CD8-positive, alpha-beta memory T cell (primary cell): Measurements from ENCODE around the gene FOXE3. TPM values are rescaled to one million over a fixed set of nuclear protein-coding genes. Genes with fewer than 3 reads are reported as not detected.

Experiments used
- CTCF ChIA-PET: fragments of 350-600 bp; sonication (Branson Sonifier 250); formaldehyde crosslinking; loops from one replicate; lab custom pipeline; 2021; ENCODE audit warnings: antibody characterized with exemption; lab: Charles Lee
- POLR2A ChIA-PET: fragments of 350-600 bp; sonication (Branson Sonifier 250); formaldehyde crosslinking; loops from one replicate; lab custom pipeline; 2021; ENCODE audit warnings: antibody characterized with exemption; lab: Charles Lee
- DNase-seq, 5 donors: peaks; one replicate each; pipeline versions ENCODE4 v3.0.0 to v3.0.0-alpha.2; 2020 to 2022; ENCODE audit warnings: mixed read lengths in 1 of 5
- H3K27ac ChIP-seq: one replicate; pipeline ENCODE4 v1.7.0; 2013; ENCODE audit warnings: low read depth, mild to moderate bottlenecking, low read length, moderate library complexity
- H3K27me3 ChIP-seq: 2 replicates; pipeline ENCODE4 v1.7.0; 2013; ENCODE audit warnings: low read length, mild to moderate bottlenecking; ENCODE audit not compliant: insufficient read depth, poor library complexity, severe bottlenecking
- H3K36me3 ChIP-seq: 2 replicates; pipeline ENCODE4 v1.7.0; 2013; ENCODE audit warnings: mild to moderate bottlenecking, low read length, moderate library complexity; ENCODE audit not compliant: insufficient read depth
- H3K4me1 ChIP-seq: 2 replicates; pipeline ENCODE4 v1.7.0; 2013; ENCODE audit warnings: mild to moderate bottlenecking, low read length, moderate library complexity; ENCODE audit not compliant: insufficient read depth
- H3K4me3 ChIP-seq: 2 replicates; pipeline ENCODE4 v1.7.0; 2013; ENCODE audit warnings: mild to moderate bottlenecking, low read length
- H3K9me3 ChIP-seq: 2 replicates; pipeline ENCODE4 v1.7.0; 2013; ENCODE audit warnings: mild to moderate bottlenecking, low read length
- H3K27ac Mint-ChIP-seq, 8 donors: one replicate each; pipeline ENCODE4 v1.8.0; 2020 to 2021; ENCODE audit warnings: mixed read lengths in 8 of 8, mild to moderate bottlenecking in 6 of 8, inconsistent platforms in 3 of 8, moderate library complexity in 3 of 8
- H3K27me3 Mint-ChIP-seq, 2 donors: one replicate each; pipeline ENCODE4 v1.8.0; 2020 to 2021; ENCODE audit warnings: mixed read lengths in 2 of 2, mild to moderate bottlenecking in 1 of 2, moderate library complexity in 1 of 2
- H3K36me3 Mint-ChIP-seq, 3 donors: one replicate each; pipeline ENCODE4 v1.8.0; 2020 to 2021; ENCODE audit warnings: mixed read lengths in 3 of 3, inconsistent platforms in 1 of 3, mild to moderate bottlenecking in 1 of 3
- H3K4me1 Mint-ChIP-seq, 3 donors: one replicate each; pipeline ENCODE4 v1.8.0; 2020 to 2021; ENCODE audit warnings: mixed read lengths in 3 of 3, inconsistent platforms in 1 of 3, mild to moderate bottlenecking in 1 of 3
- H3K4me3 Mint-ChIP-seq, 7 donors: one replicate each; pipeline ENCODE4 v1.8.0; 2020 to 2021; ENCODE audit warnings: mixed read lengths in 7 of 7, mild to moderate bottlenecking in 6 of 7, moderate library complexity in 4 of 7, inconsistent platforms in 2 of 7
- H3K9me3 Mint-ChIP-seq, 5 donors: one replicate each; pipeline ENCODE4 v1.8.0; 2020 to 2022; ENCODE audit warnings: mixed read lengths in 5 of 5, mild to moderate bottlenecking in 3 of 5, moderate library complexity in 2 of 5, inconsistent platforms in 1 of 5
- polyA plus RNA-seq: library from polyadenylated mRNA; unstranded; fragments of 300-500 nt; fragmentation: Illumina TruSeq; gene quantifications from one replicate; pipeline ENCODE4 v1.2.3, GENCODE V29; 2021
- total RNA-seq, 2 experiments: library from RNA; stranded (reverse); gene quantifications; one replicate each; pipeline ENCODE4 v1.2.3, GENCODE V29; 2021

The FOXE3 gene
- total and polyA plus RNA-seq, 3 experiments from 2014 or later = not detected

DNA sequence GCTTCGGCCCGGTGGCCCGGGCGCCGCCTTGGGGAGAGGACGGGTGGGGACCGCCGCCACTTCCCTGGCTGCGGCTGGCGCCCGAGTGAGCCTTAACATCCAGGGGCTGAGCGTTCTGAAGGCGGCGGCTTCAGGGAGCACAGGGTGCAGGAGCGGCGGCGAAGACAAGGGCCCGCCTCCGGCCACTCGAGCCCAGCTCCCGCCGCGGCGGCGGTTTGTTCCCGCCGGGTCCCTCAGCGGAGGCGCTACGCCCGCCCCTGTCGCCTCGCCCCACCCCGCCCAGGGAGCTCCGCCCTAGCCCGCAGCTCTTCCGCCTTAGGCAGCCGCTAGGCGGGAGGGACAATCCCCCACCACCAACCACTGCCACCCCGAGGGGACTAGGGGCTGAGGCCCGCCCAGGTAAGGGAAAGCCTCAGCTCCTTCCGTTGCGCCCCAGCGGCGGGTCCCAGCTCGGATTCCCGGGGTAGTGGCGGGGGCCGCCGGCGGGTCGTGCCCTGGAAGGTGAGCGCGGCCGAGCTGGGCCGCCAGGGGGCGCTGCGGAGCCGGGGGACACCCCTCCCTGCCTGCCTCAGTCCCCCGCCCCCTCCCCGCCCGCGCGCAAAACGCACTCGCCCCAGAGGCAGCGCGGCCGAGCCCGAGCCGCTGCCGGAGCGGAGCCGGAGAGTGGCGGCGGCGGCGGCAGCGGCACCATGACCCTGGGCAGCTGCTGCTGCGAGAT, 21.5 kb downstream of the FOXE3 start, which contains the start of gene FOXD2:
Gene FOXD2, plus strand, starts transcription at position 598 of the 718 bp plus-strand sequence. Its CDS starts 92 bp downstream, at position 690.
- Mint-ChIP-seq H3K27me3 (peaks cover 0 to 4% of the 10 kb centered on the region in 2 donors), H3K9me3 (no peaks in the 10 kb centered on the region), H3K27ac (peak within 1 kb of the TSS; percentile 82 to 97 (median 90)), H3K4me3 (peak within 1 kb of the TSS; percentile 89 to 96 (median 92)), H3K4me1 (peaks cover 27 to 47% (median 32%) of the 10 kb centered on the region in 3 donors), H3K36me3 (peaks cover 0 to 11% (median 0%) of the 10 kb centered on the region in 3 donors)
- H3K36me3 ChIP-seq = no peaks in the 10 kb centered on the region
- CTCF ChIA-PET = interaction anchor here (0.7 to 5.9 kb wide), 34 partner anchors 9 to 318 kb away, joined by 3 to 50 read pairs (median 4); partner anchors contain the start of genes CMPK1 and STIL
- peak within 1 kb of the TSS; percentile 62 for H3K4me3 ChIP-seq
- DNase-seq = peak; percentile 91 to 94 (median 93)
- H3K4me1 ChIP-seq = peaks cover 18% of the 10 kb centered on the region
- no peaks in the 10 kb centered on the region for H3K9me3 ChIP-seq
- H3K27ac ChIP-seq = peak within 1 kb of the TSS; percentile 72
- POLR2A ChIA-PET = interaction anchor here (0.8 to 1.1 kb wide), 5 partner anchors 12 to 288 kb away, joined by 3 to 4 read pairs (median 4); partner anchors contain the start of gene CMPK1
- peaks cover 17% of the 10 kb centered on the region for H3K27me3 ChIP-seq

DNA sequence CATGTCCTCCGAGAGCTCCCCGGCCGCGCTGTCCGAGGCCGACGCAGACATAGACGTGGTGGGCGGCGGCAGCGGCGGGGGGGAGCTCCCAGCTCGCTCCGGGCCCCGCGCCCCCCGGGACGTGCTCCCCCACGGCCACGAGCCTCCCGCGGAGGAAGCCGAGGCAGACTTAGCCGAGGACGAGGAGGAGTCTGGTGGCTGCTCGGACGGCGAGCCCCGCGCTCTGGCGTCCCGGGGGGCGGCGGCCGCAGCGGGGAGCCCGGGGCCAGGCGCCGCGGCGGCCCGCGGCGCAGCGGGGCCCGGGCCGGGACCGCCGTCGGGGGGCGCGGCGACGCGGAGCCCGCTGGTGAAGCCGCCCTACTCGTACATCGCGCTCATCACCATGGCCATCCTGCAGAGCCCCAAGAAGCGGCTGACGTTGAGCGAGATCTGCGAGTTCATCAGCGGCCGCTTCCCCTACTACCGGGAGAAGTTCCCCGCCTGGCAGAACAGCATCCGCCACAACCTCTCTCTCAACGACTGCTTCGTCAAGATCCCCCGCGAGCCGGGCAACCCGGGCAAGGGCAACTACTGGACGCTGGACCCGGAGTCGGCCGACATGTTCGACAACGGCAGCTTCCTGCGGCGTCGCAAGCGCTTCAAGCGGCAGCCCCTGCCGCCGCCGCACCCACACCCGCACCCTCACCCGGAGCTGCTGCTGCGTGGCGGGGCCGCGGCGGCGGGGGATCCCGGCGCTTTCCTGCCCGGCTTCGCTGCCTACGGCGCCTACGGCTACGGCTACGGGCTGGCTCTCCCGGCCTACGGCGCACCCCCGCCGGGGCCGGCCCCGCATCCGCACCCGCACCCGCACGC, 22.3 kb downstream of the FOXE3 start:
- CTCF ChIA-PET = interaction anchor here (0.7 to 5.9 kb wide), 25 partner anchors 9 to 317 kb away, joined by 3 to 50 read pairs (median 6); partner anchors contain the start of genes CMPK1 and STIL
- POLR2A ChIA-PET = interaction anchor here (0.8 to 1.1 kb wide), 4 partner anchors 11 to 288 kb away, joined by 3 to 4 read pairs (median 4); partner anchors contain the start of gene CMPK1
- H3K36me3 ChIP-seq = no peaks in the 10 kb centered on the region
- H3K9me3 ChIP-seq = no peaks in the 10 kb centered on the region
- Mint-ChIP-seq H3K9me3 (no peaks in the 10 kb centered on the region), H3K4me1 (peaks cover 20 to 40% (median 27%) of the 10 kb centered on the region in 3 donors), H3K27ac (peak overlapping the region in 5 of 8 donors; percentile 60 to 94 (median 68)), H3K4me3 (peak overlapping the region; percentile 78 to 96 (median 83)), H3K27me3 (peaks cover 0 to 2% of the 10 kb centered on the region in 2 donors), H3K36me3 (peaks cover 0 to 9% (median 0%) of the 10 kb centered on the region in 3 donors)
- DNase-seq = peak in 4 of 5 donors; percentile 20 to 67 (median 41)
- peak overlapping the region; percentile 62 for H3K4me3 ChIP-seq
- H3K27me3 ChIP-seq = peaks cover 25% of the 10 kb centered on the region
- peaks cover 11% of the 10 kb centered on the region for H3K4me1 ChIP-seq
- H3K27ac ChIP-seq = no peak overlapping the region

DNA sequence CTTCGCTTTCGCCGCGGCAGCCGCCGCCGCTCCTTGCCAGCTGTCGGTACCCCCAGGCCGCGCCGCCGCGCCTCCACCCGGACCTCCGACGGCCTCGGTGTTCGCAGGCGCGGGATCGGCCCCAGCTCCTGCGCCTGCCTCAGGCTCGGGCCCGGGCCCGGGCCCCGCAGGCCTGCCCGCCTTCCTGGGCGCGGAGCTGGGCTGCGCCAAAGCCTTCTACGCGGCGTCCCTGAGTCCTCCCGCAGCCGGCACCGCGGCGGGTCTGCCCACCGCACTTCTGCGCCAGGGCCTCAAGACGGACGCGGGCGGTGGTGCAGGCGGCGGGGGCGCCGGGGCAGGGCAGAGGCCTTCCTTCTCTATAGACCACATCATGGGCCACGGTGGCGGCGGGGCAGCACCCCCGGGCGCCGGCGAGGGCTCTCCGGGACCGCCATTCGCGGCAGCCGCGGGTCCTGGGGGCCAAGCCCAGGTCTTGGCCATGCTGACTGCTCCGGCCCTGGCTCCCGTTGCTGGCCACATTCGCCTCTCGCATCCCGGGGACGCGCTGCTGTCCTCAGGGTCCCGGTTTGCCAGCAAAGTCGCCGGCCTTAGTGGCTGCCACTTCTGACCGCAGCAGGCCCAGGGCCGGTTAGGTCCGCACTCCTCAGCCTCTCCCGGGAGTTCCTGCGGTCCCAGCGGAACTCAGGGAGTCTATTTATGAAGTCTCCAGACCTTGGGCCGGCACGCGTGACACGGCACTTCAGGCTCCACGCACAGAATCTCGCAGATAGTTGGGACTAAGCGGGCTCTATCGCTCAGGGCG, 23.1 kb downstream of the FOXE3 start:
- POLR2A ChIA-PET = no interaction called here

DNA sequence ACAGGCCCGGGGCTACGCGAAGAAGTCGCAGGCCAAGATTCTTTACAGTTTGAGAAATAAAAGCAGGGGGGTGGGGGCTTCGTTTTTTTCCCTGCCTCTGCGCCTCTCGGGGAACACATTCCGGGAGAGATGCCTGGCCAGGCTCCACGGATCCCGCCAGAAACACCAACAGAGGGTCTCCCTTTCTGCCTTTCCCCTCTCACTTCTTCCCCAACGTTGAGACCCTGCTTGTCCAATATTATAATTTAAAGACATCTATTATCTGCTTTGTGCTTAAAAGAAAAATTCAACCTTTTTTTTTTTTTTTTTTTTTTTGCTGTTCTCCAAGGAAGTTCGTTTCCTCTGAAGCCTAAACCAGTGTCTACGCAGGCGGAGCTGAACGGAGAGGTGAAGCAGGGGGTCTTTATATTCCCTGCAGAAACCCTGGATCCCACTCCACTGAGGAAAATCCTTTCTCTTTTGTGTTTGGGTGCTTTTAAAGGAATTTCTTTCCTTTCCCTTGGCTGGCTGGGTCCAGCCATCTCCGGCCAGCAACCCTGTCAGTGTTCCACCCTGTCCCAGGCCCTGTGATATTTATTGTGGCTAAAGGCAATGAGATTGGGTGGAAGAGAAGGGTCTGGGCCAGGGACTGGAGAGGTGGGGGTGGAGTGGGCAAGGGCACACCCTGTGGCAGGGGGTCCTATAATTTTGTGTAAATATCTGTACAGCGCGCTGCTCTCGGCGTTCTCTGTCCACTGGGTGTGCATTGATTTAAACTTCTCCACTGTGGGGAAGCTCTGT, 23.9 kb downstream of the FOXE3 start:
- Histone ChIP-seq H3K4me1 (peaks cover 20% of the 10 kb centered on the region), H3K27me3 (peaks cover 41% of the 10 kb centered on the region), H3K9me3 (no peaks in the 10 kb centered on the region), H3K4me3 (no peak overlapping the region), H3K36me3 (no peaks in the 10 kb centered on the region), H3K27ac (no peak overlapping the region)
- H3K9me3 Mint-ChIP-seq = peaks cover 0 to 4% (median 0%) of the 10 kb centered on the region in 5 donors
- peaks cover 0 to 7% (median 0%) of the 10 kb centered on the region in 3 donors for H3K36me3 Mint-ChIP-seq
- peak overlapping the region in 2 of 8 donors; percentile 57 to 70 for H3K27ac Mint-ChIP-seq
- H3K4me1 Mint-ChIP-seq = peaks cover 25 to 38% (median 26%) of the 10 kb centered on the region in 3 donors
- peak overlapping the region in 5 of 7 donors; percentile 23 to 88 (median 63) for H3K4me3 Mint-ChIP-seq
- peaks cover 0 to 5% of the 10 kb centered on the region in 2 donors for H3K27me3 Mint-ChIP-seq
- POLR2A ChIA-PET = no interaction called here
- CTCF ChIA-PET = no interaction called here
- DNase-seq = no peak

More for the DNA sequence above, 23.1 kb downstream of the FOXE3 start:
- peaks cover 0 to 2% (median 0%) of the 10 kb centered on the region in 5 donors for H3K9me3 Mint-ChIP-seq
- Histone ChIP-seq H3K4me3 (no peak overlapping the region), H3K36me3 (no peaks in the 10 kb centered on the region), H3K27me3 (peaks cover 34% of the 10 kb centered on the region), H3K9me3 (no peaks in the 10 kb centered on the region), H3K4me1 (peaks cover 12% of the 10 kb centered on the region), H3K27ac (no peak overlapping the region)
- H3K4me3 Mint-ChIP-seq = peak overlapping the region in 5 of 7 donors; percentile 23 to 88 (median 63)
- CTCF ChIA-PET = interaction anchor here (1.8 to 5.9 kb wide), 7 partner anchors 9 to 287 kb away, joined by 6 to 50 read pairs (median 13); partner anchors contain the start of gene STIL
- peaks cover 0 to 2% of the 10 kb centered on the region in 2 donors for H3K27me3 Mint-ChIP-seq
- peak in 1 of 5 donors; percentile 20 for DNase-seq
- H3K27ac Mint-ChIP-seq = peak overlapping the region in 3 of 8 donors; percentile 57 to 89 (median 70)
- H3K36me3 Mint-ChIP-seq = peaks cover 0 to 9% (median 0%) of the 10 kb centered on the region in 3 donors
- H3K4me1 Mint-ChIP-seq = peaks cover 23 to 38% (median 27%) of the 10 kb centered on the region in 3 donors

DNA sequence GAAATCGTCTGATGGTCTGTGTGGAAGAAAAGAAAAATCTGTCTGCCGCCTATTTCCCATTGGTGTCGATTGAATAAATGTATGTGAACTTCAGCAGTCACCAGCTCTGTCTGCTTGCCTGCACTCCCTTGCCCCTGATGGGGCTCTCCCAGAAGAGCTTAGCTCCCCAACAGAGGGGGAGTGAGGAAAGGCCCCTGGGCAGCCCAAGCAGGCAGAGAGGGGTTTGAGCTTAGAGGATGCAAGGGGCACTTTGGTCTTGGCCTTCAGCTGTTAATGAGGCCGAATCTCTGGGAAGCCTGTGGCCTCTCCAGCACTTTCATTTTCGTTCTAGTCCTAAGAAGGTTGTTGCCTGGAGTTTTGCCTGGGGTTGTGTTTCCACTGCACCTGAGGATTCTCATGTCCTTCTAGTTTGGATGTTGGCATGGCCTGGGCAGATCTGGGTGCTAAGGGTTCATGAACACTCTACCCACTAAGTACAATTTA, 24.6 kb downstream of the FOXE3 start:
- Histone ChIP-seq H3K27ac (no peak overlapping the region), H3K27me3 (peaks cover 48% of the 10 kb centered on the region), H3K36me3 (no peaks in the 10 kb centered on the region), H3K4me1 (peaks cover 23% of the 10 kb centered on the region), H3K9me3 (no peaks in the 10 kb centered on the region), H3K4me3 (no peak overlapping the region)
- H3K9me3 Mint-ChIP-seq = peaks cover 0 to 4% (median 0%) of the 10 kb centered on the region in 5 donors
- ChIA-PET POLR2A (no interaction called here), CTCF (interaction anchor here (1.4 kb wide), 1 partner anchor 9 kb away, joined by 4 read pairs; no protein-coding TSS in a partner anchor)
- H3K27me3 Mint-ChIP-seq = peaks cover 0 to 12% of the 10 kb centered on the region in 2 donors
- no peak for DNase-seq
- peaks cover 0 to 7% (median 0%) of the 10 kb centered on the region in 3 donors for H3K36me3 Mint-ChIP-seq
- H3K4me1 Mint-ChIP-seq = peaks cover 26 to 39% (median 26%) of the 10 kb centered on the region in 3 donors
- H3K4me3 Mint-ChIP-seq = no peak overlapping the region
- no peak overlapping the region for H3K27ac Mint-ChIP-seq

DNA sequence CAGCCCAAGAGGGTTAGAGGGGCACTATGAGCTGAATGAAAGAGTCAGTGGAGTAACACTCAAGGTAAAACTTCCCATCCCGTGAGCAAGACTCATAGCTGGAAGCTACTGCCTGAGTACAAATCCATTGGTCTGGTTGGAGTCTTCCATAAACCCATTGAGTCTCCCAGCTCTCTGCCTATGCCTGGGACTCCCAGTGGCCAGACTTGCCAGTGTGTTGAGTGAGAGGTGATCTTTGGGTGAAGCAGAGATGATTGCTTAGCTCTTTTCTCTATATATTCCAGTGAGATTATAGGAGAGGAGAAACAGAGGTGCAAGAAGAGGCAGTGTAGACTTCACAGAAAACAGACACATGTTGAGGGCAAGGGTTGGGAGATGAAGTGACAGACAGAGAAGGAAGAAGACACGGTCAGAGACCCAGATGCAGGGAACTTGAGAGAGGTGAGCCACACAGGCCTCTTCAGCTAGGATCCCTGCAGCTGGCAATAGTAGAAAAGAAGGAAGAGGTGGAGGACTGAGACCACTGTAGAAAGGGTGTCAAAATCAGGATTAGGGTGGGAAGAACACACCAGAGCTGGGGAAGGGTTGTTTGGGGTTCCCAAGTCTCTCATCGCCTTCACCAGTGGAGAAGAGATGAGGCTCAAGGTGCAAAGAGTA, 25.5 kb downstream of the FOXE3 start:
- Histone ChIP-seq H3K9me3 (no peaks in the 10 kb centered on the region), H3K4me3 (no peak overlapping the region), H3K4me1 (peaks cover 14% of the 10 kb centered on the region), H3K36me3 (no peaks in the 10 kb centered on the region), H3K27ac (no peak overlapping the region), H3K27me3 (peaks cover 57% of the 10 kb centered on the region)
- Mint-ChIP-seq H3K4me3 (no peak overlapping the region), H3K9me3 (peaks cover 0 to 4% (median 0%) of the 10 kb centered on the region in 5 donors), H3K27ac (no peak overlapping the region), H3K36me3 (peaks cover 0 to 6% (median 0%) of the 10 kb centered on the region in 3 donors), H3K27me3 (peaks cover 0 to 21% of the 10 kb centered on the region in 2 donors), H3K4me1 (peaks cover 18 to 33% (median 19%) of the 10 kb centered on the region in 3 donors)
- ChIA-PET POLR2A (no interaction called here), CTCF (interaction anchor here (1.4 kb wide), 1 partner anchor 10 kb away, joined by 4 read pairs; no protein-coding TSS in a partner anchor)
- no peak for DNase-seq
